Measurements from ENCODE around the gene TXNDC16.
"Not testable (repeated sequence)": the region's sequence is repeated elsewhere in the genome, so short reads cannot be mapped to it uniquely, and the experiment has no call there.

The TXNDC16 gene

GRCh38 chr14:52472728-52473127 is 79.6 kb downstream of the TXNDC16 start:
- H3K9me3 ChIP-seq (ENCODE audit: control insufficient read depth, insufficient read depth, low read depth, low read length), result no peaks in the 10 kb centered on the region
- CTCF ChIA-PET, result interaction anchor here (0.9 kb wide), 1 partner anchor 172 kb away, joined by 4 read pairs; no protein-coding TSS in a partner anchor

GRCh38 chr14:52472251-52472650 is 80.1 kb downstream of the TXNDC16 start:
- POLR2A ChIA-PET; H3K4me1 ChIP-seq (ENCODE audit: control insufficient read depth, insufficient read depth, low read length); H3K9me3 ChIP-seq (ENCODE audit: control insufficient read depth, insufficient read depth, low read depth, low read length); H3K27ac ChIP-seq (ENCODE audit: extremely low read depth, low read depth, low read length); H3K4me3 ChIP-seq (ENCODE audit: low read depth, low read length); H3K36me3 ChIP-seq (ENCODE audit: control insufficient read depth in 2 of 2, insufficient read depth in 1 of 2, low read length in 2 of 2); CTCF ChIA-PET: not testable (repeated sequence)

More at GRCh38 chr14:52472728-52473127, 79.6 kb downstream of the TXNDC16 start:
- H3K27ac ChIP-seq (ENCODE audit: extremely low read depth, low read depth, low read length), result no peak overlapping the region
- no peaks in the 10 kb centered on the region for H3K4me1 ChIP-seq (ENCODE audit: control insufficient read depth, insufficient read depth, low read length)
- peaks cover 7 to 9% of the 10 kb centered on the region in 2 experiments for H3K36me3 ChIP-seq (ENCODE audit: control insufficient read depth in 2 of 2, insufficient read depth in 1 of 2, low read length in 2 of 2)
- TF ChIP-seq, protein P1, sequence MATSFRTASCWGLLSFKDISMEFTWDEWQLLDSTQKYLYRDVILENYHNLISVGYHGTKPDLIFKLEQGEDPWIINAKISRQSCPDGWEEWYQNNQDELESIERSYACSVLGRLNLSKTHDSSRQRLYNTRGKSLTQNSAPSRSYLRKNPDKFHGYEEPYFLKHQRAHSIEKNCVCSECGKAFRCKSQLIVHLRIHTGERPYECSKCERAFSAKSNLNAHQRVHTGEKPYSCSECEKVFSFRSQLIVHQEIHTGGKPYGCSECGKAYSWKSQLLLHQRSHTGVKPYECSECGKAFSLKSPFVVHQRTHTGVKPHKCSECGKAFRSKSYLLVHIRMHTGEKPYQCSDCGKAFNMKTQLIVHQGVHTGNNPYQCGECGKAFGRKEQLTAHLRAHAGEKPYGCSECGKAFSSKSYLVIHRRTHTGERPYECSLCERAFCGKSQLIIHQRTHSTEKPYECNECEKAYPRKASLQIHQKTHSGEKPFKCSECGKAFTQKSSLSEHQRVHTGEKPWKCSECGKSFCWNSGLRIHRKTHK (tag by site-specific recombination; IDR thresholded peaks at IDR 0.05), result no peak
- no peak for TF ChIP-seq ZNF837 (tag by site-specific recombination; IDR thresholded peaks at IDR 0.05)
- POLR2A ChIA-PET, result no interaction called here
- H3K4me3 ChIP-seq (ENCODE audit: low read depth, low read length), result no peak overlapping the region

DNA sequence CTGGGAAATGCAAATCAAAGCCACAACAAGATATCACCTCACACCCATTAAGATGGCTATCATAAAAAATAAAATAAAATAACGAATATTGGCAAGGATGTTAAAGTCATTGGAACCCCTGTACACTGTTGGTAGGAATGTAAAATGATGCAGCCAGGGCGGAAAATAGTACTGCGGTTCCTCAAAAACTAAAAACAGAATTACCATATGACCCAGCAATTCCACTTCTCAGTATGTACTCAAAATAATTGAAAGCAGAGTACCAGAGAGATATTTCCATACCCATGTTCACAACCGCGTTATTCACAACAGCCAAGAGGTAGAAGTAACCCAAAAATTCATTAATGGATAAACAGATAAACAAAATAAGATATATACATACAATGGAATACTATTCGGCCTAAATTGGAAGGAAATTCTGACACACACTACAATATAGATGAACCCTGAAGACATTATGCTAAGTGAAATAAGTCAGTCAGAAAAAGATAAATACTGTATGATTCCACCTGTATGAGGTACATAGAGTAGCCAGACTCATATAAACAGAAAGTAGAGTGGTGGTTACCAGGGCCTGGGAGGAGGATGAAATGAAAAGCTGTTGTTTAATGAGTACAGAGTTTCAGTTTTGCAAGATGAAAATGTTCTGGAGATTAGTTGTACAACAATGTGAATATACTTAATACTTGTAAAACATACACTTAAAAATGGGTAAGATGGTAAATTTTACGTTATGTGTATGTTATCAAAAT is 84.6 kb downstream of the TXNDC16 start:
- Histone ChIP-seq H3K4me3 (ENCODE audit: low read depth, low read length) (no peak overlapping the region), H3K4me1 (ENCODE audit: control insufficient read depth, insufficient read depth, low read length) (no peaks in the 10 kb centered on the region), H3K9me3 (ENCODE audit: control insufficient read depth, insufficient read depth, low read depth, low read length) (no peaks in the 10 kb centered on the region), H3K27ac (ENCODE audit: extremely low read depth, low read depth, low read length) (no peak overlapping the region), H3K36me3 (ENCODE audit: control insufficient read depth in 2 of 2, insufficient read depth in 1 of 2, low read length in 2 of 2) (peaks cover 4 to 16% of the 10 kb centered on the region in 2 experiments; a peak in 2 of 3 replicates)
- CTCF ChIA-PET, result interaction anchor here (0.7 kb wide), 1 partner anchor 27 kb away, joined by 5 read pairs; no protein-coding TSS in a partner anchor
- POLR2A ChIA-PET, result no interaction called here
- TF ChIP-seq MZF1 (tag by site-specific recombination; IDR thresholded peaks at IDR 0.05; ENCODE audit: borderline replicate concordance), result no peak

- POLR2A ChIA-PET, result no interaction called here
- no peaks in the 10 kb centered on the region for H3K9me3 ChIP-seq (ENCODE audit: control insufficient read depth, insufficient read depth, low read depth, low read length)
- TF ChIP-seq ZNF335 (tag by site-specific recombination; conservative IDR thresholded peaks at IDR 0.05) (no peak), ZNF23 (tag by site-specific recombination; IDR thresholded peaks at IDR 0.05; ENCODE audit: borderline replicate concordance) (no peak), ZNF266 (tag by site-specific recombination; IDR thresholded peaks at IDR 0.05; ENCODE audit: low read depth) (no peak), PRDM6 (tag by site-specific recombination; IDR thresholded peaks at IDR 0.05) (peak; percentile 86), ZNF202 (tag by site-specific recombination; IDR thresholded peaks at IDR 0.05; ENCODE audit: borderline replicate concordance) (no peak), ZNF621 (tag by site-specific recombination; IDR thresholded peaks at IDR 0.05) (no peak), ZNF514 (tag by site-specific recombination; IDR thresholded peaks at IDR 0.05) (no peak), ZNF24 (tag by site-specific recombination; IDR thresholded peaks at IDR 0.05) (no peak), GLIS1 (tag by site-specific recombination; IDR thresholded peaks at IDR 0.05) (0 out of 2 replicates have a peak, but pooled peaks have one; percentile 22), GFI1B (tag by site-specific recombination; IDR thresholded peaks at IDR 0.05) (no peak), ZSCAN4 (tag by site-specific recombination; IDR thresholded peaks at IDR 0.05) (no peak), KLF7 (tag by site-specific recombination; IDR thresholded peaks at IDR 0.05; ENCODE audit: borderline replicate concordance) (no peak), SP3 (tag by site-specific recombination; IDR thresholded peaks at IDR 0.05) (no peak), ELK4 (IDR thresholded peaks at IDR 0.05; ENCODE audit: borderline replicate concordance, low read depth, low read length) (no peak), ZNF324 (tag by site-specific recombination; IDR thresholded peaks at IDR 0.05) (no peak), YY1 (tag by site-specific recombination; IDR thresholded peaks at IDR 0.05) (no peak), TRIM28 (IDR thresholded peaks at IDR 0.05; ENCODE audit: borderline replicate concordance, low read length) (no peak), ZNF660 (tag by site-specific recombination; IDR thresholded peaks at IDR 0.05) (no peak)
Observed at GRCh38 chr14:52464175-52464574, 88.1 kb downstream of the TXNDC16 start.

More at GRCh38 chr14:52464175-52464574, 88.1 kb downstream of the TXNDC16 start:
- Histone ChIP-seq H3K4me1 (ENCODE audit: control insufficient read depth, insufficient read depth, low read length) (no peaks in the 10 kb centered on the region), H3K4me3 (ENCODE audit: low read depth, low read length) (no peak overlapping the region), H3K27ac (ENCODE audit: extremely low read depth, low read depth, low read length) (no peak overlapping the region), H3K36me3 (ENCODE audit: control insufficient read depth in 2 of 2, insufficient read depth in 1 of 2, low read length in 2 of 2) (peaks cover 15 to 30% of the 10 kb centered on the region in 2 experiments)
- CTCF ChIA-PET, result interaction anchor here (0.9 kb wide), 1 partner anchor 31 kb away, joined by 3 read pairs; no protein-coding TSS in a partner anchor

All from HEK293 (cell line).